SK-MEL-5 (cell line): ENCODE results near the gene PLEKHG4B. TPM values are rescaled to one million over a fixed set of nuclear protein-coding genes. Genes with fewer than 3 reads are reported as not detected.
"Not testable (repeated sequence)": the region's sequence is repeated elsewhere in the genome, so short reads cannot be mapped to it uniquely, and the experiment has no call there.

Experiments used
- DNase-seq: peaks from one replicate; pipeline ENCODE4 v3.0.0-alpha.2; 2016; ENCODE audit warnings: low read depth, low spot score
- in situ Hi-C: cut with HindIII; loops from 2 replicates; pipeline ENCODE4 v1.10.0; 2016; ENCODE audit warnings: low sequenced_read_pairs, high pct_unique_total_duplicates, low pct_unique_long_range_greater_than_20kb
- total RNA-seq: library from RNA; depleted of rRNA; stranded (reverse); fragments of >200 nt; shearing (Covaris generic); gene quantifications from 2 replicates; pipeline ENCODE4 v1.2.3, GENCODE V29; 2014

Gene PLEKHG4B
- total RNA-seq, 1 experiment from 2014 or later: 0.53 TPM

- in situ Hi-C loops: no loop called here
- DNase-seq: no peak
Observed at GRCh38 chr5:85334-85995, 6.5 kb upstream of the PLEKHG4B start.

GRCh38 chr5:89337-90286 lies 2.4 kb upstream of the PLEKHG4B start:
- in situ Hi-C loops: no loop called here

GRCh38 chr5:90590-91547 lies 1.1 kb upstream of the PLEKHG4B start:
- no peak for DNase-seq
- in situ Hi-C loops: no loop called here

More at GRCh38 chr5:89337-90286, 2.4 kb upstream of the PLEKHG4B start:
- no peak for DNase-seq

DNA sequence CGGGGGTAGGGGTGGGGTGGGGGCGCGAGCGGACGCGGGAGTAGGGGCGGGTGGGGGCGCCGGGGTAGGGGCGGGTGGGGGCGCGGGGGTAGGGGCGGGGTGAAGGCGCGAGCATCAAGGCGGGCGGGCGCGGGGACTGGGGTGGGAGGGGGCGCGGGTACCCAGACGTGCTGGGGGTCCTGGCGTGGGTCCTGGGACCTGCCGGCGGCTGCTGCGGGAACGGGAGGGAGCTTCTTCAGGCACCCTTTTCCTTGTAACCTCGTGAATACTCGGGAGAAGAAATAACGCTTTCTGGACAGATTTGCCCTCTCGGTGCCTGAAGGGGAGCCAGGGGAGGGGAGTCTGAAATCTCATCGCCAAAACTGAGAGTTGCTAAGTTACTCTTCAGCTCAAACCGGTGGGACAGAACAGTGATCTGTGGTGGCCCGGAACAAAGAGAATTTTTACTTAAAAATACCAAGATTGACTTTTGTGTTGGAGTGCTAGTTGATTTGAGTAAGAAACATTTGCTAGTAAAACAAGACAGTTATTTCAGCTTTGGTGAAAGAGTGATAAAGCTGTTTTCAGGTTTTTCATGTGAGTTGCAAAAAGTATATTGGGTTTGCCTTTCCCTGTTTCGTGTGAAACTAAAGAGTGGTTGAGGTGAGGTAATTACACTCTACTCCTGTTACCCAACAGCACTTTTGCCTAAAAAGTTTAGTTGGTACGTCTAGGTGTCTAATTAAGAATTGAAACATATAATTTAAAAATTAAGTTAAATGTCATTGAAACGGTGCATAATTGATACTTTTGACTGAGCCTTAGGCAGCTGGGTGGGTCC lies 643 bp downstream of the PLEKHG4B start:
- DNase-seq: no peak
- in situ Hi-C loops: no loop called here

DNA sequence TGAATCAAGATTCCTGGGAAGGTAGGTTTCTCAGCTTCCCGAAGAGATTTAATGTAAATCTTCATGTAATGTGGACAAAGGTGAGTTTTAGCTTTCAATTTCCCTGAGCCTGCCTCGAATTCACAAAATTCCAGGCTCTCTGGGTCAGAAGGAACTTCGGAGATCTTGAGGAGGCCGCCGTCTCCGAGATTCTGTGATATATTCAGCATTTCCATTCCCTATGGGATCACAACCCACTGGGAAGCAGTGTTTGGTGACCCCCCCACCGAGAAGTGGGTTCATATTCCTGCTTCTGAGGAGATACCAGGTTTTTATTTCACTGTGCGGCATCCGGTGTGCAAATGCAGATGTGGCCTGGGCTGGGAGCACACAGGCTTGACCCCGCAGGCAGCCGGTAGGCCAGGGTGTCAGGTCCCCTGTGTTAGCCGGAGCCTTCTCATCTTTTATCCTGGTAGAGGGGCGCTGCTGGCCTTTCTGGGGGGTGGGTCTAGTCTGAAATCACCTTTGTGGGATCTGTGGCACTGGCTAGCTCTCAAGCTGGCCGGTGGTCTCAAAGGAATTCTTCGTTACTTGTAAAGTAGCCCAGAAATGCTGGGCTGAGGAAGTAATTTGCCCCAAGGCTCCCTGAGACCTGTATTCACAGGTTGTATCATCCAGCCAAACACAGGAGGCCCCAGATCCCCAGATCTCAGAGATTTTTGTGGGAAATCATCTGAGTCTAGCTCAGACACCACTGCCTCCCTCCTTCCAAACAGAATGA lies 1.4 kb downstream of the PLEKHG4B start:
- no peak for DNase-seq
- in situ Hi-C loops: no loop called here

- no peak for DNase-seq
- in situ Hi-C loops: no loop called here
Observed at GRCh38 chr5:94113-94892, 2.3 kb downstream of the PLEKHG4B start.

- DNase-seq: no peak
- in situ Hi-C loops: no loop called here
Observed at GRCh38 chr5:95241-95980, 3.4 kb downstream of the PLEKHG4B start.

DNA sequence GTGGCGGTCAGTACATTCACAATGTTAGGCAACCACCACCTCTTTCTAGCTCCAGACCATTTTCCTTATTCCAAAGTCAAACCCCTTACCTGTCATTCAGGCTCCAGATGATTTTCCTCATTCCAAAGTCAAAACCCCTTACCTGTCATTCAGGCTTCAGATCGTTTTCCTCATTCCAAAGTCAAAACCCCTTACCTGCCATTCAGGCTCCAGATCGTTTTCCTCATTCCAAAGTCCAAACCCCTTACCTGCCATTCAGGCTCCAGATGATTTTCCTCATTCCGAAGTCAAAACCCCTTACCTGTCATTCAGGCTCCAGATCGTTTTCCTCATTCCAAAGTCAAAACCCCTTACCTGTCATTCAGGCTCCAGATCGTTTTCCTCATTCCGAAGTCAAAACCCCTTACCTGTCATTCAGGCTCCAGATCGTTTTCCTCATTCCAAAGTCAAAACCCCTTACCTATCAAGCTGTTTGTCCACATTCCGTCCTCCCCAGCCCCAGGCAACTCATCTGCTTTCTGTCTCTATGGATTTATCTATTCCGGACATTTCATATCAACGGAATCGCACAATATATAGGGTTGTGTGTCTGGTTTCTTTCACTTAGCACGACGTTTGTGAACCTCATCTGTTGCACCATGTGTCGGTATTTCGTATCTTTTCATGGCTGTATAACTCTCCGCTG lies 5.2 kb downstream of the PLEKHG4B start:
- no peak for DNase-seq
- in situ Hi-C loops: no loop called here

- no peak for DNase-seq
- in situ Hi-C loops: no loop called here
Observed at GRCh38 chr5:99815-100214, 7.8 kb downstream of the PLEKHG4B start.

- in situ Hi-C loops: no loop called here
- DNase-seq: no peak
Observed at GRCh38 chr5:102411-103043, 10.6 kb downstream of the PLEKHG4B start.

DNA sequence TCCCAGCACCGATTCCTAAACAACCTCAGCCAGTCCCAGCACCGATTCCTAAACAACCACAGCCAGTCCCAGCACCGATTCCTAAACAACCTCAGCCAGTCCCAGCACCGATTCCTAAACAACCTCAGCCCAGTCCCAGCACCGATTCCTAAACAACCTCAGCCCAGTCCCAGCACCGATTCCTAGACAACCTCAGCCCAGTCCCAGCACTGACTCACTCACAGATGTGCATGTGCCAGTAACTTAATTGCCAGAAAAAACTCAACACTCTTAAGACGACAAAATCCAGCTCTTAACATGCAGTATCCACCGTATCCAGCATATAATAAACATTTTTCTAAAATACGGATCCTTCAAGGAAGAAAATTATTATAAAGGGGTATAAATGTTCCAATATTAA lies 12.1 kb downstream of the PLEKHG4B start:
- DNase-seq, in situ Hi-C loops: not testable (repeated sequence)

DNA sequence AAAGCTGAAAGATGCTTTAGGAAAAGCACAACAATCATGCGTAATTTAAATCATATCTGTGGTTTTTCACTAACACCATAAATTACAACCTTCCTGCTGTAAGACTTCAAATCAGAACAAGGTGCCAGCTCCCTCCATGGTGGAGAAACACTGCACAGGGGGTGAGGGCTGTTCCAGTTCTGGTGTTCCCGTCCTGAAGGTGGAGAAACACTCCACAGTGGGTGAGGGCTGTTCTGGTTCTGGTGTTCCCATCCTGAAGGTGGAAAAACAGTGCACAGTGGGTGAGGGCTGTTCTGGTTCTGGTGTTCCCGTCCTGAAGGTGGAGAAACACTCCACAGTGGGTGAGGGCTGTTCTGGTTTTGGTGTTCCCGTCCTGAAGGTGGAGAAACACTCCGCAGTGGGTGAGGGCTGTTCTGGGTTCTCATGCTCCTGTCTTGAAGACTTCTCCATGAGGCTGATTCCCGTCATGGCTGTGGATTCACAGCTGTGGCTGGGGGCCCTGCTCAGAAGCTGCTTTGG lies 12.9 kb downstream of the PLEKHG4B start:
- in situ Hi-C loops: no loop called here
- no peak for DNase-seq

DNA sequence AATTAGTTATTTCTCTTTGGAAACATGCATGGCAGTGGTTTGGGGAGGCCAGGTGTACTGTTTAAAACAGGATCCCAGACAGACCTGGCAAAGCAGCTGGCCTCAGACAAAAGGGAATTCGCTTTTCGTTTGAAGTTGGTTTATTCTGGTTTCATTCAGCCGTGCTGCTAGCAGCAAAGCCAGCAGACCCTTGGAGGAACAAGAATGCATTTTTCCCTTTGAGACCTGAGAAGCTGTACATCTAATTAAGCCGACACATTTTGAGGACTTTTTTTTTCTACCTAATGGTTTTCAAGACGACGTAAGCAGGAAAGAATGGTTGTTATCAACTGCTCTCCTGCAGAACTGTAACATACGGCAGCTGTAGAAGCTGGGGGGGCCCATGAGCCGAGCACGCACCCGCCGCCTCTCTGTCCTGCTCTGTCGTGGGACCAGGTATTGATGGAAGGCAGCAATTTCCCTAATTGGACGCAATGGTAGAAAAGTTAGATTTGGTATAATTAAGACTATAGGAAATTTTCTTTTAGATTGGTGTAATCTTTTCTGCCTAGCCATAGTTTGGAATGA lies 13.6 kb downstream of the PLEKHG4B start:
- in situ Hi-C loops: no loop called here

GRCh38 chr5:106587-106986 lies 14.6 kb downstream of the PLEKHG4B start:
- in situ Hi-C loops: no loop called here
- no peak for DNase-seq

More for the DNA sequence above, 13.6 kb downstream of the PLEKHG4B start:
- no peak for DNase-seq
